H1 (cell line): ENCODE results near the gene CD34.

ENCODE experiments used
- BCL11A ChIP-seq, 2 experiments: IDR thresholded peaks; one replicate each; pipeline ENCODE4 v1.6.1; 2011; ENCODE audit warnings: low read depth in 2 of 2, low read length in 2 of 2, mild to moderate bottlenecking in 2 of 2
- CHD2 ChIP-seq: IDR thresholded peaks from 2 replicates; pipeline ENCODE4 v1.6.1; 2012; ENCODE audit warnings: low read length, improper control_type of control experiment
- CTCF ChIP-seq, 3 experiments: IDR thresholded peaks; 1 replicate in 2 of 3; 2 replicates in 1 of 3; pipeline versions ENCODE4 v1.5.1 to v1.6.1; 2011; ENCODE audit warnings: low read length in 3 of 3, mild to moderate bottlenecking in 3 of 3, inconsistent platforms in 2 of 3, low read depth in 1 of 3, moderate library complexity in 1 of 3; ENCODE audit not compliant: insufficient read depth in 1 of 3; ENCODE audit errors: control extremely low read depth in 1 of 3
- EZH2 ChIP-seq: fragments of 200-600 bp; sonication (generic); IDR thresholded peaks from 2 replicates; pipeline ENCODE4 v1.7.1; 2012; ENCODE audit warnings: low read depth, mild to moderate bottlenecking, moderate library complexity, low read length, inconsistent platforms; ENCODE audit not compliant: severe bottlenecking
- FOSL1 ChIP-seq: IDR thresholded peaks from 2 replicates; pipeline ENCODE4 v1.6.1; 2011; ENCODE audit warnings: mild to moderate bottlenecking, low read depth, low read length, moderate library complexity; ENCODE audit not compliant: insufficient read depth
- HDAC6 ChIP-seq: IDR thresholded peaks from one replicate; pipeline ENCODE4 v1.7.1; 2012; ENCODE audit warnings: low read depth, mild to moderate bottlenecking, inconsistent platforms, low read length, moderate library complexity
- KDM1A ChIP-seq: fragments of 200-600, 300-600 bp; sonication (generic); IDR thresholded peaks from 2 replicates; pipeline ENCODE4 v1.7.1; 2016; ENCODE audit warnings: mild to moderate bottlenecking, low read length, borderline replicate concordance
- POLR2A ChIP-seq, 2 experiments: IDR thresholded peaks; 1 replicate in 1 of 2; 2 replicates in 1 of 2; pipeline ENCODE4 v1.6.1; 2011; ENCODE audit warnings: low read depth in 2 of 2, low read length in 2 of 2, mild to moderate bottlenecking in 2 of 2; ENCODE audit errors: control extremely low read depth in 1 of 2
- POLR2AphosphoS5 ChIP-seq: IDR thresholded peaks from 2 replicates; pipeline ENCODE4 v1.6.1; 2011; ENCODE audit warnings: low read depth, low read length
- RAD21 ChIP-seq, 2 experiments: IDR thresholded peaks in 1 of 2; conservative IDR thresholded peaks in 1 of 2; 2 replicates each; pipeline ENCODE4 v1.6.1; 2011; ENCODE audit warnings: low read depth in 2 of 2, low read length in 2 of 2, improper control_type of control experiment in 1 of 2, inconsistent platforms in 1 of 2, mild to moderate bottlenecking in 1 of 2, moderate library complexity in 1 of 2
- TAF1 ChIP-seq: IDR thresholded peaks from 2 replicates; pipeline ENCODE4 v1.6.1; 2011; ENCODE audit warnings: mild to moderate bottlenecking, low read depth, low read length
- ZNF274 ChIP-seq: IDR thresholded peaks from 2 replicates; pipeline ENCODE4 v1.7.0; 2012; ENCODE audit warnings: low read length, borderline replicate concordance; ENCODE audit errors: extremely low read depth

DNA sequence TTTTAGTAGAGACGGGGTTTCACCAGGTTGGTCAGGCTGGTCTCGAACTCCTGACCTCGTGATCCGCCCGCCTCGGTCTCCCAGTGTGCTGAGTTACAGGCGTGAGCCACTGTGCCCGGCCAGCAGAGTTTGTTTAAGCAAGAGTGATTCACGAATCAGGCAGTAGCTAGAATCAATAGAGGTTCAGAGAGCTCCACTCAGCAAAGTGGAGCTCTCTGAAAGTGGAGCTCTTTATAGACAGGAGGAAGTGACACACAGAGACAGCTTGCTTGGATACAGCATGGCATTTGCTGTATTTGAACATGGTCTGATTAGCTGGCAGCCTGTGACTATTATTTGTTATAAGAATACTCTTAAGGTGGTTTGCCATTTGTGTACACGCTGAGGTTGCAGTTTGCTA lies 27.1 kb upstream of the CD34 start:
- TF ChIP-seq CTCF (IDR thresholded peaks at IDR 0.05; ENCODE audit: control extremely low read depth in 1 of 3, insufficient read depth in 1 of 3, low read depth in 1 of 3, low read length in 3 of 3), result no peak
- no peak for TF ChIP-seq POLR2AphosphoS5
- no peak for TF ChIP-seq TAF1
- no peak for TF ChIP-seq FOSL1
- TF ChIP-seq RAD21 (IDR thresholded peaks at IDR 0.05 in 1 of 2, conservative IDR thresholded peaks at IDR 0.05 in 1 of 2; ENCODE audit: low read depth in 2 of 2, low read length in 2 of 2), result no peak
- no peak for TF ChIP-seq HDAC6
- TF ChIP-seq KDM1A, result no peak
- TF ChIP-seq ZNF274, result no peak
- TF ChIP-seq POLR2A (IDR thresholded peaks at IDR 0.05; ENCODE audit: control extremely low read depth in 1 of 2, low read depth in 2 of 2, low read length in 2 of 2), result no peak
- TF ChIP-seq EZH2, result no peak
- no peak for TF ChIP-seq CHD2
- TF ChIP-seq BCL11A (IDR thresholded peaks at IDR 0.05; ENCODE audit: low read depth in 2 of 2, low read length in 2 of 2), result no peak
